Right cardiac atrium (tissue), 5 donors: ENCODE measurements around the gene WDR48. TPM values are rescaled to one million over a fixed set of nuclear protein-coding genes. Genes with fewer than 3 reads are reported as not detected.
A peak's percentile ranks its signal among the peaks of the same experiment; 100 is the strongest.

Source experiments
- ATAC-seq, 2 donors: fragments of 200-7000 bp; cut with Tn5 transposase; one replicate each; pipeline versions ENCODE4 v1.8.0 to v1.9.1; 2020; ENCODE audit warnings: moderate library complexity in 2 of 2, mild to moderate bottlenecking in 1 of 2
- DNase-seq, 3 donors: peaks; one replicate each; pipeline ENCODE4 v3.0.0-alpha.2; 2020
- H3K27ac ChIP-seq: one replicate; pipeline ENCODE4 v1.5.1; 2013; ENCODE audit warnings: mild to moderate bottlenecking, low read length, control low read depth, moderate library complexity
- H3K27me3 ChIP-seq: one replicate; pipeline ENCODE4 v1.6.1; 2013; ENCODE audit not compliant: control insufficient read depth, insufficient read depth
- H3K4me1 ChIP-seq: one replicate; pipeline ENCODE4 v1.6.1; 2013; ENCODE audit warnings: low read length; ENCODE audit not compliant: control insufficient read depth, insufficient read depth
- H3K4me3 ChIP-seq: one replicate; pipeline ENCODE4 v1.5.1; 2013; ENCODE audit warnings: low read length, control low read depth
- H3K9me3 ChIP-seq: one replicate; pipeline ENCODE4 v1.6.1; 2013; ENCODE audit warnings: low read length; ENCODE audit not compliant: control insufficient read depth
- WGBS: extraction: QIAGEN DNeasy Blood & Tissue Kit; methylation state at CpG from one replicate; pipeline ENCODE4 v1.1.7; 2013; 5-methylcytosine and 5-hydroxymethylcytosine counted together
- intact Hi-C, 4 donors: fragments of 100-400 bp; cut with DNase I; formaldehyde crosslinking; loops; one replicate each; pipeline versions ENCODE4 v1.11.0 to v1.14.0; 2022 to 2023
- polyA plus RNA-seq: library from polyadenylated mRNA; stranded (reverse); fragments of 200-250 nt; gene quantifications from one replicate; pipeline ENCODE4 v1.2.3, GENCODE V29; 2013
- total RNA-seq, 4 donors: library from RNA; stranded (reverse); fragmentation: NEBNext Ultra II Directional; extraction: Animal tissue kit (Norgen Biotek cat#: 25700); gene quantifications; one replicate each; pipeline ENCODE4 v1.2.1, GENCODE V29; 2021
- donor health status: healthy with polysubstance abuse.
- donor health status: DM: no; HTN: yes; CAD: no.
- donor health status: DM: no; HTN: no; CAD: no.
- donor health status: DM: no; HTN: yes; CAD: no; lungs with severe emphysema.
- donor health status: DM: yes; HTN: yes; CAD: no.

WDR48 gene
- total and polyA plus RNA-seq, 5 donors: 10.3 to 30.5 (median 25.5) TPM

DNA sequence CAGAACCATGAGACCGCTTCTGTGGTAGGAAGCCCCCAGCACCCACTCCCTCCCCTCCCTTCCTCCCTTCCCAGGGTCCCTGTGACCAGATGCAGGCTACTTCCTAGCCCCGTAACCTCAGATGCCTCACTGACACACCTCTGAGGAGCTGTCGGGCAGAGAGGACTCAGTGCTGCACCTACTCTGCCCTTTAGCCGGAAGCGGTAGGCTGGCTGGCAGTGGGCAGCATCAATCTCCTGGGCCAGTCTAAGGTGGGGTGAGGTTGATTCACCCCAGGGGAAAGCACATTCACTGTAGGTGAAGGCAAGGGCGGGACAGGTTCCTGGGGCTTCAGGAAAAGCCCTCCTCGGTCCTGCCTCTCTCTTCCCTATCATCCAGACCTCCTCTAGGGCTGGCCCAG is 82.5 kb downstream of the WDR48 start:
- ATAC-seq: no peak
- Histone ChIP-seq H3K27me3 (no peaks in the 10 kb centered on the region), H3K4me1 (peaks cover 17% of the 10 kb centered on the region), H3K27ac (no peak overlapping the region), H3K4me3 (no peak overlapping the region), H3K9me3 (no peaks in the 10 kb centered on the region)
- DNase-seq: no peak
- intact Hi-C loops: loop anchor here in 1 of 4 donors (5.0 kb wide), 1 partner anchor 48 kb away; no protein-coding TSS in a partner anchor
- WGBS: 81% methylated on average over 7 of the region's 7 CpGs

DNA sequence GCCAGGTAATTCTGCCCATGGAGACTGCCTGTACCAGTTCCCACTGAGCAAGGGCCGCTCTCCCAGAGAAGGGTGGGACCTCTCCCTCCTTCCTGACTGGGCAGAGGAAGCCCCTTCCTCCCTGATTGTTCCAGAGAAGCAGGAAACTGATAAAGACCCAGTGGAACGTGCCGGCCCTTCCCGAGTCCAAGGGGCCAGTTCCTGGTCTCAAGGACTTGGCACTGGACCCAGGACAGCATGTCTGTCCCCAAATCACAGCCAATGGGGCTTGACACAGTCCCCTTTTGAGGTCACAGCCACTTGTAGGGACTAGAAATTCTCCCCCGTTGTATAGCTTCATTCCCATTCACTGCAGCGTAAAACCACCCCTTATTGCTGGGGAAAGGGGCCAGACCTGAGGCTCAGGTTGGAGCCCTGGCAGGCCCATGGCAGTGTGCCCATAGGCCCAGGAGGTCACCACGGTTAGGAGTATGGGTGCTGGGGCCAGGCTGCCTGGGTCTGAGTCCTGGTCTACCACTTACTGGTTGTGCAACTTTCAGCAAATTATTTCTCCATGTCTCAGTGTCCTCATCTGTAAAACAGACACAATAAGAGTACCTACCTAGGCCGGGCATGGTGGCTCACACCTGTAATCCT is 83.5 kb downstream of the WDR48 start:
- intact Hi-C loops: no loop called here
- ATAC-seq: peak; percentile 65 to 75
- 52% methylated on average over 8 of the region's 8 CpGs for WGBS
- peak; percentile 73 to 88 (median 81) for DNase-seq
- Histone ChIP-seq H3K4me3 (no peak overlapping the region), H3K9me3 (no peaks in the 10 kb centered on the region), H3K27ac (peak overlapping the region; percentile 51), H3K27me3 (no peaks in the 10 kb centered on the region), H3K4me1 (peaks cover 21% of the 10 kb centered on the region)

DNA sequence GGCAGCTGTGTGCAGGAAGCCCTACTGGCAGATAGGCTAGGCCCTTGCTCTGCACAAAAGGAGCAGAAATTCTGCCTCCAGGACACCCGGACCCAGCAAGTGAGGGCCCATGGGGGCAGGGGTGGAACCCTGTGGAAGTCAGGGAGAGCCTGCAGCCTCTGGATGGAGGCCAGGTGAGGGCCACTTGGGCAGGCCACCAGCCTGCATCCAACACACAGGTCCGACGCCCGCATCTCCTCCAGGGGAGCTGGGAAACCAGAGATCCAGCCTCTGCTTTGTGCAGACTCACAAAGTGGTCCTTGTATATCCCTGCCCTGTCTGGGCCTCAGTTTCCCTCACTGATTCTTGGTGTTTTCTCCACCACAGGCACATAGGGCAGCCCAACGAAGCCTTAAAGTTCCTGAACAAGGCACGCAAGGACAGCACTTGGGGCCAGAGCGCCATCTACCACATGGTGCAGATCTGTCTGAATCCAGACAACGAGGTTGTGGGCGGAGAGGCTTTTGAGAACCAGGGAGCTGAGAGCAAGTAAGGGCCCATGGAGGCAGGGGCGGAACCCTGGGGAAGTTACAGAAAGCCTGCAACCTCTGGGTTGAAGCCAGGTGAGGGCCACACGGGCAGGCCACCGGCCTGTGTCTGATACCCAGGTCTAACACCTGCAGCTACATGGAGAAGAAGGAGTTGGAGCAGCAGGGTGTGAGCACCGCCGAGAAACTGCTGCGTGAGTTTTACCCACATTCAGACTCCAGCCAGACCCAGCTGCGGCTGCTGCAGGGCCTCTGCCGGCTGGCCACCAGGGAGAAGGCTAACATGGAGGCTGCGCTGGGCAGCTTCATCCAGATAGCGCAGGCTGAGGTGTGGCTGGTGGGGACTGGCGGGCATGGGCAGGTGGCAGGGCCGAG is 85.0 kb downstream of the WDR48 start:
- ATAC-seq: no peak
- peak in 2 of 3 donors; percentile 50 to 54 for DNase-seq
- WGBS: 91% methylated on average over 21 of the region's 21 CpGs
- peaks cover 32% of the 10 kb centered on the region for H3K4me1 ChIP-seq
- intact Hi-C loops: no loop called here
- H3K27me3 ChIP-seq: no peaks in the 10 kb centered on the region
- no peak overlapping the region for H3K27ac ChIP-seq
- H3K4me3 ChIP-seq: no peak overlapping the region
- H3K9me3 ChIP-seq: no peaks in the 10 kb centered on the region

DNA sequence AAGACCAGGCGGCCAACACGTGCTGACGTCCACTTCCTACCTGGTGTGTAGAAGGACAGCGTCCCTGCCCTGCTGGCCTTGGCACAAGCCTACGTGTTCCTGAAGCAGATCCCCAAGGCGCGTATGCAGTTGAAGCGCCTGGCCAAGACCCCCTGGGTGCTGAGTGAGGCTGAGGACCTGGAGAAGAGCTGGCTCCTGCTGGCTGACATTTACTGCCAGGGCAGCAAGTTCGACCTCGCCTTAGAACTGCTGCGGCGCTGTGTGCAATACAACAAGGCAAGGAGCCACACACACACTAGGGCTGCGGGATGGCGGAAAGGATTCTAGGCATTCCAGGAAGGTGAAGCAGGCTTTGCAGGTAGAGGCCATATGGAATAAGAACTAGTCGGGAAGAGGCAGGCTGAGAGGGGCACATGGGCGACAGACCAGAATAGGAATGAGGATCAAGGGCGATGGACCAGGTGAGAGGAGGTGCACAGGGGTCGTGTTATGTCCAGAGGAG is 85.7 kb downstream of the WDR48 start:
- no peaks in the 10 kb centered on the region for H3K9me3 ChIP-seq
- WGBS: 95% methylated on average over 18 of the region's 18 CpGs
- H3K4me3 ChIP-seq: no peak overlapping the region
- H3K27me3 ChIP-seq: no peaks in the 10 kb centered on the region
- no peak for ATAC-seq
- H3K27ac ChIP-seq: no peak overlapping the region
- intact Hi-C loops: no loop called here
- H3K4me1 ChIP-seq: peaks cover 37% of the 10 kb centered on the region
- DNase-seq: peak in 2 of 3 donors; percentile 52 to 59

DNA sequence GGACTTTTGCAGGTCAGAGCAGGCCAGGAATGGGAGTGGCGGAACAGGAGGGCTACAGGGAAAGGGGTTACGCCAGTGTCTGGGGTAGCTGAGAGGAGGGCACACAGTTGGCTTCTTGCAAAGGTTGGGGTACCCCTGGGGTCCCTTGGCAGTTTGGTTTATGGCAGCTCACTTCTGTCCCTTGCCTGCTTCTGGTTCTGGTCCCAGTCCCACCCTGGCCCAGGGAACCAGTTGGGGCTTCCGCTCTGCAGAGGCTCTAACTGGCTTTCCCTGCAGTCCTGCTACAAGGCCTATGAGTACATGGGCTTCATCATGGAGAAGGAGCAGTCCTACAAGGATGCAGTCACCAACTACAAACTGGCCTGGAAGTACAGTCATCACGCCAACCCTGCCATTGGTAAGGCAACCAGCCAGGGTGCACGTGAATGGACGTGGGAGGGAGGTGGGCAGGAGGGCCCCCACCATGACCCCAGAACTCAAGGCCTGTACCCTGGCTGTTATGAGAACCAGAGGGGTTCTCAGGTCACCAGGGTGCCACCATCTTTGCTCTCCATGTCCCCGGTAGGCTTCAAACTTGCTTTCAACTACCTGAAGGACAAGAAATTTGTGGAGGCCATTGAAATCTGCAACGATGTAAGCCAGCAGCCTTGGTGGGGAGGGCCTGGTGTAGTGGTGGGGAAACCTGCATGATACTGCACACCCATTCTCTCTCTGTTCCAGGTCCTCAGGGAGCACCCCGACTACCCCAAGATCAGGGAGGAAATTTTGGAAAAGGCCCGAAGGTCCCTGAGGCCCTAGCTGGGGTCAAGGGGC is 86.4 kb downstream of the WDR48 start:
- DNase-seq (no peak), ATAC-seq (no peak)
- H3K4me3 ChIP-seq: no peak overlapping the region
- intact Hi-C loops: no loop called here
- no peaks in the 10 kb centered on the region for H3K27me3 ChIP-seq
- WGBS: 92% methylated on average over 10 of the region's 10 CpGs
- H3K27ac ChIP-seq: no peak overlapping the region
- H3K9me3 ChIP-seq: no peaks in the 10 kb centered on the region
- peaks cover 36% of the 10 kb centered on the region for H3K4me1 ChIP-seq

DNA sequence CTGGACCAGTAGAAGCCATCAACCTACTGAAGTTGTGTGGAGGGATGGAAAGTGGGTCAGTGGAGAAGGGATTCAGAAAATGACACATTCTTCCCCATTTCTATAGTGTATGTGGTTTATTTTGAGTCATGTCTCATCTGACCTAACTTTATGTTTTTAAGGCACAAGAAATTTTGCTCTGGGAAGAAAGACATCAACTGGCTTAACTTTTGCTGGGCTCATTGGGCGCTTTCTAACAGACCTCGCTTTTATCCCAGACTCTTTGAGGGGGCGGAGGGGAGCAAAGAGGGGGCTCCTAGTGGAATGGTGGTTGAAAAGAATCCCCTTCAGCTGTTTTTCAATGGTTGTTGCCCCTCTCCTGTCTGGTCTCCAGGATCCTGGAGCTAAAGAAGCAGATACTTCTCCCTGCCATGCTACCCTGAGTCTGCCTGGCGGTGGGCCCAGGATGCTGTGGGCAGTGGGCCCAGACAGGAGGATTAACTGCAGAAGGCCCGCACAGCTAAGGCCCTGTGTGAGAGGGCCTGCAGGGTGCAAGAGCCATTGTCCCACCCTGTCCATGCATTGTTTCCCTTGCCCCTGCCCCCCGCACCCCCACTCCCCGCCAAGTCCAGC is 87.1 kb downstream of the WDR48 start:
- no peaks in the 10 kb centered on the region for H3K27me3 ChIP-seq
- intact Hi-C loops: no loop called here
- H3K9me3 ChIP-seq: no peaks in the 10 kb centered on the region
- no peak overlapping the region for H3K4me3 ChIP-seq
- peaks cover 34% of the 10 kb centered on the region for H3K4me1 ChIP-seq
- DNase-seq (peak; percentile 60 to 90 (median 89)), ATAC-seq (peak; percentile 1 to 25)
- 74% methylated on average over 7 of the region's 7 CpGs for WGBS
- no peak overlapping the region for H3K27ac ChIP-seq

DNA sequence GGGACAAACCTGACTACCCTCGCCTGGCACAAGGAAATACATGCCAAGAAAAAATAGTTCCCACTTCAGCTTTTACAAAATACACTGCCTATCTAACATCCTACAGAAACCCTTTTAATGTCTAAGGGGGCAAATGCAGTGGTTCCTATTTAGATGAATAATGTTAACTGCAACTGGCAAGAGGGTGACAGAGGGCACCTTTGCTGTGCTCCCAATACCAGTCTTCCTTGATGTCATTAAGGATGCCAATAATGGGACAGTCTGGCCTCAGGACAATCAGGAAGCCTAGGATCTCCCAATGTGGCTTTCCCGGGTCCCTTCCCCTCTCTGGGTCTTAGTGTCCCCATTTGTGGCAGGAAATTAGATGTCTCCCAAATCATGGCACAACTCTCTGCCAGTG is 87.6 kb downstream of the WDR48 start:
- intact Hi-C loops: no loop called here
- WGBS: 66% methylated on average over 2 of the region's 2 CpGs
- H3K4me1 ChIP-seq: peaks cover 33% of the 10 kb centered on the region
- ATAC-seq: no peak
- no peaks in the 10 kb centered on the region for H3K9me3 ChIP-seq
- H3K4me3 ChIP-seq: no peak overlapping the region
- H3K27me3 ChIP-seq: no peaks in the 10 kb centered on the region
- DNase-seq: no peak
- H3K27ac ChIP-seq: no peak overlapping the region

DNA sequence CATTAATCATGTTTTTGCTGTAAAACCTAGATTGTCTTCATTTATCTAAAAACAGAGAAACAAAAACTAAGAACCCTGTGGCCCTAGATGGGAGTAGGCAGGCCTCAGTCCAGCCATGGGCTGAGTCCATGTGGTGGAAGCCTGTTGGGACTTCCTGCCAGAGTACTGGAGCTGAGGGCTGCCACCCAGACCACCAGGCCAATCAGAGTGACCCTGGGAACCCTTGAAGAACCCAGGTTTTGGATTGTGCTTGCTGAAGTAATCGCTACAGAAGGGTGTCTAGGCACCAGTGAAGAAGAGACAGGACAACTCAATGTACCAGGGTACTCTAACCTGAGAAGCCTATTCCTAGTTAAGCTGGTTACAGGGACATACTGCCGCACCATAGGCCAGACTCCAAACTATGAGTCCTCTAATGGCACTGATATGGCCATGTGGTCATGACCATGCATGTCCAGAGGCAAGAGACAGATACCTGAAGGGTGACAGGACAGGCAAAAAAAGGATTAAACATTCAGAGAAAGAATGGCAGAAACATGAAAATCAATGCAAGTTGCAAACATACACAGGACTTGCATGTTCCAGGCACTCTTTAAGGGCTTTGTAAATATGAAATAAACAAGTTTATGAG is 88.6 kb downstream of the WDR48 start:
- DNase-seq: no peak
- intact Hi-C loops: no loop called here
- Histone ChIP-seq H3K27ac (no peak overlapping the region), H3K4me3 (no peak overlapping the region), H3K4me1 (peaks cover 27% of the 10 kb centered on the region), H3K9me3 (no peaks in the 10 kb centered on the region), H3K27me3 (no peaks in the 10 kb centered on the region)
- WGBS: 90% methylated on average over 2 of the region's 2 CpGs
- ATAC-seq: no peak

DNA sequence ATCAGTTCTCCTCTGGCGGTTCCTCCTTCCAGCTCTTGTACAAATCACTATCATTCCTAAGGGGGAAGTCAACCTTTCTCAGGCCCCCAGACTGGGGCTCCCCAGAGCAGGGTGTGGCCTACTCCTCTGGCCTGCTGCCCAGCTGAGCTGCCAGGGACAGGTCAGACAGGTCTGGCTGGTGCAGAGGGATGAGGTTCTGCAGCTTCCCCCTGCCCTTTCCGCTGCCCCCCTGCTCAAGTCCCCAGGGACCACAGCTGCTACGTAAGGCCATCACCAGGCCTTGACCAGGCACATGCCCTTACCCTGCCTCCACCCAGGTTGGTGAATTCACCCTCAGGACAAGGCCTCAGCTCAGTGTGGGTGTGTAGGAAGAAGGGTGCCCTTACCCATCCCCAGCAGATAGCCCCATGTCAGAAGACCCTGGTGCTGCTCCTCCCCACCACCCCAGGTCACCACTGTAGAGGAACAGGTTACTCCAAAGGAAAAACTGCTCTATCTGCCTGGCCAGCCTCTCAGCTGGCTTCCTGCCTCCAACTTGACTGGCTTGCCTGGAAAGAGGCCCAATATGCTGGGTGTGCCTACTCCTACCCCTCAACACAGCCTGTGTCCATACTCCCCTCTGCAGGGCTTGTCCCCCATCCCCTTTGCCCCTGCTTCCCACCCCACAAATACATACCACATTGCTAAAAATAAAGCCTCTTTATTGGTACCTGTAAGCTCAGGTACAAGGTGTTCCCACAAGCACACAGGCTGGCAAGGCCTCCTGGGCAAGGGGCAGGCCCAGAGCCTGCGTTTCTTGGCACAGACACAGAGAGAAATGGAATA is 89.6 kb downstream of the WDR48 start:
- WGBS: 33% methylated on average over 4 of the region's 4 CpGs
- no peak overlapping the region for H3K4me3 ChIP-seq
- H3K27me3 ChIP-seq: no peaks in the 10 kb centered on the region
- DNase-seq (peak; percentile 71 to 87 (median 85)), ATAC-seq (peak; percentile 63 to 65)
- H3K27ac ChIP-seq: no peak overlapping the region
- no peaks in the 10 kb centered on the region for H3K9me3 ChIP-seq
- intact Hi-C loops: no loop called here
- peaks cover 26% of the 10 kb centered on the region for H3K4me1 ChIP-seq
